NCI-H510A treated with DMSO at 0.1 percent for 48 hours (cell line): ENCODE data around the gene NELL1.

ENCODE experiments used
- DNase-seq: peaks from one replicate; lab custom pipeline; 2025; lab: John Stamatoyannopoulos, UW

The NELL1 gene

GRCh38 chr11:21564833-21565682, 895.7 kb downstream of the NELL1 start:
- no peak for DNase-seq

GRCh38 chr11:21566521-21567117, 897.2 kb downstream of the NELL1 start:
- no peak for DNase-seq

GRCh38 chr11:21567645-21568290, 898.4 kb downstream of the NELL1 start:
- peak; percentile 6 for DNase-seq

- DNase-seq = no peak
Observed at GRCh38 chr11:21572210-21572609, 902.8 kb downstream of the NELL1 start.

- no peak for DNase-seq
Observed at GRCh38 chr11:21582791-21583190, 913.4 kb downstream of the NELL1 start.

- no peak for DNase-seq
Observed at GRCh38 chr11:21588754-21589153, 919.4 kb downstream of the NELL1 start.

- DNase-seq = no peak
Observed at GRCh38 chr11:21602699-21603098, 933.3 kb downstream of the NELL1 start.

GRCh38 chr11:21603886-21604285, 934.5 kb downstream of the NELL1 start:
- DNase-seq = no peak

- no peak for DNase-seq
Observed at GRCh38 chr11:21604564-21604963, 935.2 kb downstream of the NELL1 start.

GRCh38 chr11:21612326-21612725, 942.9 kb downstream of the NELL1 start:
- no peak for DNase-seq

- no peak for DNase-seq
Observed at GRCh38 chr11:21614961-21615360, 945.6 kb downstream of the NELL1 start.

- DNase-seq = no peak
Observed at GRCh38 chr11:21615955-21616371, 946.6 kb downstream of the NELL1 start.

- DNase-seq = no peak
Observed at GRCh38 chr11:21622566-21622965, 953.2 kb downstream of the NELL1 start.

GRCh38 chr11:21622995-21623394, 953.6 kb downstream of the NELL1 start:
- no peak for DNase-seq
